ENCODE measurements around the gene EXOC1L.

GRCh38 chr4:55840956-55841355, 21.4 kb downstream of the EXOC1L start:
- no peak for TF ChIP-seq CTCF (IDR thresholded peaks at IDR 0.05; ENCODE audit: low read depth, low read length, poor library complexity, severe bottlenecking)
- TF ChIP-seq EZH2phosphoT487 (IDR thresholded peaks at IDR 0.05; ENCODE audit: borderline replicate concordance, low read length), result no peak
